ENCODE measurements around the gene SLC34A3.

SLC34A3 gene

DNA sequence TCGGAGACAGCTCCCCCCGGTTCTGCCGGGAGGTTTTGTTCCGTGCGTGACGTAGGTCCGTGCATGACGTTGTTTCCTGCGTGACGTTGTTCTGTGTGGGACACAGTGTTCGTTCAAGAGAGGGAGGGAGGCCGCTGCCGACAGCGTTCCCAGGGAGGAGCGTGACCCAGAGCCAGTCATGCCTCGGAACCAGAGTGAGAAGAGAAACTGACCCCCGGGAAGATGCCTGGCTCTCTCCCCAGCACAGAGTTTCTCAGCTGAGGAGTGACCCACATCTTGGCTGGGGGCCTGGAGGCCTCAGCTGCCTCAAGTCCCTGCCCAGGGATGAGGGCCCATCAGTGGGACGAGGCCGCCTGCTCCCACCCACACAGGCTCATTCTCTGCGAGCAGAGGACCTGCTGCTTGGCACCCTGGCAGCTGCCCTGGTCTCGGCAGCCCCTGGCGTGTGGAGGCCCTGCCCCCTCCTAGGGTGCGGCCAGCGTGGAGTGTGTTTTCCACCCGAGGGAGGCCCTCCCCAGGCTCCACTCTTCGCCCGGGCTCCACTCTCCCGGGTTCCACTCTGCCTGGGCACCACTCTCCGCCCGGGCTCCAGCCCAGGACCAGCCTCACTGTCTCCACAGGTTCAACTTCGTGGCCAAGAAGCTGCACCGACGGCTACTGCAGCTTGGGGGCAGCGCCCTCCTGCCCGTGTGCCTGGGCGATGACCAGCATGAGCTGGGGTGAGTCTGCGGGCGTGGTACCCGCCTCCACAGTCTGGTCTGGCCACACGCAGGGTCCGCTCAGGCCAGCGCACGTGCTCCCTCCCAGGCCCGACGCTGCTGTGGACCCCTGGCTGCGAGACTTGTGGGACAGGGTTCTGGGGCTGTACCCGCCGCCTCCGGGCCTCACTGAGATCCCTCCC lies 17.3 kb upstream of the SLC34A3 start:
- TF ChIP-seq, protein P1, sequence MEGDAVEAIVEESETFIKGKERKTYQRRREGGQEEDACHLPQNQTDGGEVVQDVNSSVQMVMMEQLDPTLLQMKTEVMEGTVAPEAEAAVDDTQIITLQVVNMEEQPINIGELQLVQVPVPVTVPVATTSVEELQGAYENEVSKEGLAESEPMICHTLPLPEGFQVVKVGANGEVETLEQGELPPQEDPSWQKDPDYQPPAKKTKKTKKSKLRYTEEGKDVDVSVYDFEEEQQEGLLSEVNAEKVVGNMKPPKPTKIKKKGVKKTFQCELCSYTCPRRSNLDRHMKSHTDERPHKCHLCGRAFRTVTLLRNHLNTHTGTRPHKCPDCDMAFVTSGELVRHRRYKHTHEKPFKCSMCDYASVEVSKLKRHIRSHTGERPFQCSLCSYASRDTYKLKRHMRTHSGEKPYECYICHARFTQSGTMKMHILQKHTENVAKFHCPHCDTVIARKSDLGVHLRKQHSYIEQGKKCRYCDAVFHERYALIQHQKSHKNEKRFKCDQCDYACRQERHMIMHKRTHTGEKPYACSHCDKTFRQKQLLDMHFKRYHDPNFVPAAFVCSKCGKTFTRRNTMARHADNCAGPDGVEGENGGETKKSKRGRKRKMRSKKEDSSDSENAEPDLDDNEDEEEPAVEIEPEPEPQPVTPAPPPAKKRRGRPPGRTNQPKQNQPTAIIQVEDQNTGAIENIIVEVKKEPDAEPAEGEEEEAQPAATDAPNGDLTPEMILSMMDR (IDR thresholded peaks at IDR 0.05; ENCODE audit: borderline replicate concordance, insufficient read depth, low read depth, low read length), result no peak
- no peak overlapping the region for H3K4me3 ChIP-seq (ENCODE audit: low read depth, low read length)

DNA sequence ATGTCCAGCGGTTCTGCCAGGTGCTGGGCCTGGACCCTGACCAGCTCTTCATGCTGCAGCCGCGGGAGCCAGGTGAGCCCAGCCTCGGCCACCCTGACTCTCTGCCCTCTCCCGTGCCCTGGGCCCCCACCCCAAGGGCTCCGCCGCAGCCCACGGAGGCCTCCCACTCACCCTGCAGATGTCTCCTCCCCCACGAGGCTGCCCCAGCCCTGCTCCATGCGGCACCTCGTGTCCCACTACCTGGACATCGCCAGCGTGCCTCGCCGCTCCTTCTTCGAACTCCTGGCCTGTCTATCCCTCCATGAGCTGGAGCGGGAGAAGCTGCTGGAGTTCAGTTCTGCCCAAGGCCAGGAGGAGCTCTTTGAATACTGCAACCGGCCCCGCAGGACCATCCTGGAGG lies 16.1 kb upstream of the SLC34A3 start:
- TF ChIP-seq, protein P1 (IDR thresholded peaks at IDR 0.05; ENCODE audit: borderline replicate concordance, insufficient read depth, low read depth, low read length), result no peak
- H3K4me3 ChIP-seq (ENCODE audit: low read depth, low read length), result no peak overlapping the region

DNA sequence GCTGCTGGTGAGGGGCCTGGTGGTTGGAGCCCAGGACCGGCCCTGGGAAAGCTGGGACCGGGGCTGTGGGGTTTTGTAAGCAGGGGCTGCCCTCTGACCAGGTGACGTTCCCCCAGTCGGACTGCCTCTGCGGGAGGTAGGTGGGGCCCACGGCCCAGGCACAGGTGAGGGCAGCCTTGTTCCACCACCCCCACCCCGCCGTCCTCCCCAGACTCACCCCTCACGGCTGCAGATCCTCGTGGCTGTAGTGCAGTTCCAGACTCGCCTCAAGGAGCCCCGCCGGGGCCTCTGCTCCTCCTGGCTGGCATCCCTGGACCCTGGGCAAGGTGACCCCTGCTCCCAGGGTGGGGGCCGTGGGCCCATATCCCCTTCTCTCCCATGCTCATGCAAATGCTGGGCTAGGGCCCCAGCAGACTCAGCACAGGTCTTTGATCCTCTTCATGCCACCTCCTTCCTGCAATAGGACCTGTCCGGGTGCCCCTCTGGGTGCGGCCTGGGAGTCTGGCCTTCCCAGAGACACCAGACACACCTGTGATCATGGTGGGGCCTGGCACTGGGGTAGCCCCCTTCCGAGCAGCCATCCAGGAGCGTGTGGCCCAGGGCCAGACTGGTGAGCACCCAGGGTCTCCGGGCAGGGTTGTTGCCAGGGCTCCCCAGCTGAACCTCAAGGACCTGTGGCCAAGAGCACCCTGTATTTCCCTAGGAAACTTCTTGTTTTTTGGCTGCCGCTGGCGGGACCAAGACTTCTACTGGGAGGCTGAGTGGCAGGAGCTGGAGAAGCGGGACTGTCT lies 15.3 kb upstream of the SLC34A3 start:
- H3K4me3 ChIP-seq (ENCODE audit: low read depth, low read length), result no peak overlapping the region
- TF ChIP-seq, protein P1 (IDR thresholded peaks at IDR 0.05; ENCODE audit: borderline replicate concordance, insufficient read depth, low read depth, low read length), result no peak

DNA sequence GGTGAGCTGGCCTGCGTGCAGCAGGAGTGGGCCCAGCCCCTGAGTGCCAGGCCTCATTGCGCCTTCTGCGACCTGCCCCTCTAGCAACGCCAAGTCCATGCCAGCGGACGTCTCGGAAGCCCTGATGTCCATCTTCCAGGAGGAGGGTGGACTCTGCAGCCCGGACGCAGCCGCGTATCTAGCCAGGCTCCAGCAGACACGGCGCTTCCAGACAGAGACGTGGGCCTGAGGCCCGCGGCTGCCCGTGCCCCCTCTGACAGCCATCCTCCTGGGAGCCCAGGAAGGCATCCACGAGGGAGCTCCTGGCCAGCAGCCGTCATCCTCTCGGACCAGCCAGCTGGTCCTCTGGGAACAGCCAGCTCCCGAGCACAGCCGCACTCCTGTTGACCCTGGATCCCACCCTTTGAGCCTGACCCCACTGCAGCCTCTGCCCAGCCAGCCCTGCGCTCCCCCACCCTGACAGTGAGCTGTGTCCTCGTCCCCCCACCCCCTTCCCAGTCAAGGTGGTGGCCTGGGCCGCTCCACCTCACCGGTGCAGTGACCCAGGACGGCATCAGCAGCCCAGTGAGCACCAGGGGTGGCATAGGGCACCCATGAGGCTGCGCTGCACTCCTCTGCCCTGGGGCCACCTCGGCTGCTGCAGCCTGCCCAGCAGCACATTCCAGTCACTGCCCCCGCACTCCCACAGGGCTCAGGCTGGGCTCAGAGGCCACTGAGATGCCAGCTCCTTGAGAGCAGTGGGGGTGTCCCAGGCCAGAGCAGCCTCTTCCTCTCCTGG lies 14.3 kb upstream of the SLC34A3 start:
- TF ChIP-seq, protein P1 (IDR thresholded peaks at IDR 0.05; ENCODE audit: borderline replicate concordance, insufficient read depth, low read depth, low read length), result no peak
- no peak overlapping the region for H3K4me3 ChIP-seq (ENCODE audit: low read depth, low read length)

DNA sequence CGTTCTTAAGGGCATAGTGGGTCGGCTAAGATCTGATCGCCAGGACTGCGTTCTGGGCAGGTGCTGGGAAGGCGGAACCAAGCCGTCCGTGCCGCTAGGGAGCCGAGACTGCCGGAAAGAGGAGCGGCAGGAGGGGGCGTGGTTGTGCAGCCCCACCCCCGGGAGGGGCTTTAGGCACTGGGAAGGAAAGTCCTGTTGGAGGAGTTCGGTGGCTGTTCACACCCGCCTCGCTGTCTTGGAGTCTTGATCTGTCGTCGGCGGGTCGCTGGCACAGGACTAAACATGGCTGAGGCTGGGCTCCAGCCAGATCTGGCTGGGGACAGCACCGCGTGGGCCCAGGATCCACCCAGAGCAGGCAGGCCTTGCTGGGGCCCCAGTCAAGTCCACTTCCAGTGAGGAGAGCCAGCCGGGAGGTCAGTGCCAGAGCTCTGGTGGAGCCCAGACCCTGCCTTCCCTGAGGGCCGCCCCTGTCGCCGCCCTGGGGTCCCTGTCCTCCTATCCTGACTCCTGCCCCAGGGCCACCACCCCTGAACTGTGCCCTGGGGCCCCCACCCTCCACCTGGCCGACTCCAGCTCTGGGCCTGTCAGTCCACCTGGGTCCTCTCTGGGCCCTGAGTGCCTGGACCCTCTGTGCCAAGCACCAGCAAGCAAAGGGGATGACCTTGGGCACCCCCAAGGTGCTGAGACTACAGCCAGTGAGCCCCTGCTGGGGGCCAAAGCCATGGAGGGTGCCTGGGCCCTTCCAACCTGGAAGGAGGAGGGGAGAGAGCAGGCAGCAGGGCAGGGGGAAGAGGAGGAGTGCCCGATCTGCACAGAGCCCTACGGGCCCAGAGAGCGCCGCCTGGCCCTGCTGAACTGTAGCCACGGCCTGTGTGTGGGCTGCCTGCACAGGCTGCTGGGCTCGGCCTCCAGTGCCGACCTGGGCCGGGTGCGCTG lies 13.2 kb upstream of the SLC34A3 start:
- H3K4me3 ChIP-seq (ENCODE audit: low read depth, low read length), result no peak overlapping the region
- TF ChIP-seq, protein P1 (IDR thresholded peaks at IDR 0.05; ENCODE audit: borderline replicate concordance, insufficient read depth, low read depth, low read length), result no peak

DNA sequence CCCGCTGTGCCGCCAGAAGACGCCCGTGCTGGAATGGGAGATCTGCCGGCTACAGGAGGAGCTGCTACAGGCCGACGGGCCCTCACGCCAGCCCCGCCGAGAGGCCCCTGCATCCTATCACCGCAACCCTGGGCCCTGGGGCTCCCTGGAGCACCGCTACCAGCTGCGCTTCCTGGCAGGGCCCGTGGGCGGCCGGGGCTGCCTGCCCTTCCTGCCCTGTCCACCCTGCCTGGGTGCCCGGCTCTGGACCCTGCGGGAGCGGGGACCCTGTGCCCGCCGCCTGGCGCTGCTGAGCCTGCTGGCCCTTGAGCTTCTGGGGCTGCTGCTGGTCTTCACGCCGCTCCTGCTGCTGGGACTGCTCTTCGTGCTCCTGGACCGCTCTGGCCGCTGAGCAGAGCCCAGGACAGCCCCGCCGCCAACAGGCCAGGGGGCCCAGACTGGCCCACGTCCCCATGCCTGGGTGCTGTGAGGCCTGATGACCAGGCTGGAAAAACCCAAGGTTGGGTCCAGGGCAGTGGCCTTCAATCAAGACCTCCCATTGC lies 12.4 kb upstream of the SLC34A3 start:
- no peak overlapping the region for H3K4me3 ChIP-seq (ENCODE audit: low read depth, low read length)
- TF ChIP-seq, protein P1 (IDR thresholded peaks at IDR 0.05; ENCODE audit: borderline replicate concordance, insufficient read depth, low read depth, low read length), result no peak

Data from GM12875 (cell line).